ENCODE measurements around the gene COL11A1. TPM values are rescaled to one million over a fixed set of nuclear protein-coding genes. Genes with fewer than 3 reads are reported as not detected.

Gene COL11A1
- total and polyA plus RNA-seq, 9 of the 15 experiments (the other 6 are each of a cell fraction or from before 2014, with no cell fraction given): 0.07 TPM; not detected in 8

GRCh38 chr1:103101399-103101798 is 6.9 kb downstream of the COL11A1 start:
- in situ Hi-C loops (cut with MboI): no loop called here
- H4K20me1 ChIP-seq (replicated peaks; ENCODE audit: control insufficient read depth, insufficient read depth, low read length): no peaks in the 10 kb centered on the region
- DNase-seq (ENCODE audit: extremely low read depth in 1 of 4, low spot score in 3 of 4) (no peak), ATAC-seq (no peak), FAIRE-seq (no peak)
- no peak overlapping the region for H3K27ac ChIP-seq (ENCODE audit: extremely low read depth, low read depth, low read length)
- H3K9me1 ChIP-seq (ENCODE audit: control insufficient read depth, insufficient read depth, low read length): no peaks in the 10 kb centered on the region
- POLR2A ChIA-PET: no interaction called here
- H3K9me3 ChIP-seq (replicated peaks; ENCODE audit: control insufficient read depth, insufficient read depth, low read depth, low read length): no peaks in the 10 kb centered on the region; the same call in 1 of the 2 replicates
- CTCF ChIA-PET (ENCODE audit: low intra/inter-chr PET ratio): no interaction called here
- H3K79me2 ChIP-seq (ENCODE audit: control insufficient read depth, insufficient read depth, low read length): no peaks in the 10 kb centered on the region
- no TSS peak for BruUV-seq (replicated peaks)
- H3K36me3 ChIP-seq (ENCODE audit: control insufficient read depth, insufficient read depth, low read length): no peaks in the 10 kb centered on the region
- H3K4me1 ChIP-seq (replicated peaks in 1 of 2; ENCODE audit: control insufficient read depth in 2 of 2, insufficient read depth in 2 of 2, low read length in 2 of 2): no peaks in the 10 kb centered on the region
- intact Hi-C loops (cut with micrococcal nuclease): loop anchor here (10.0 kb wide), 1 partner anchor 413 kb away; no protein-coding TSS in a partner anchor
- TF ChIP-seq ETS2 (tag; IDR thresholded peaks at IDR 0.05; ENCODE audit: borderline replicate concordance, poor library complexity, severe bottlenecking) (no peak), NCOA4 (IDR thresholded peaks at IDR 0.05; ENCODE audit: partially characterized antibody) (no peak), MCM5 (IDR thresholded peaks at IDR 0.05; ENCODE audit: low read depth) (no peak), NFYB (IDR thresholded peaks at IDR 0.05; ENCODE audit: extremely low read depth, insufficient read length) (no peak), MCM7 (IDR thresholded peaks at IDR 0.05) (no peak), NFRKB (IDR thresholded peaks at IDR 0.05; ENCODE audit: low read depth) (no peak), POLR2H (tag; IDR thresholded peaks at IDR 0.05; ENCODE audit: low read depth) (no peak), ZNF584 (CRISPR knock-in tag; IDR thresholded peaks at IDR 0.05; ENCODE audit: low read depth) (no peak), NRF1 (conservative IDR thresholded peaks at IDR 0.05 in 1 of 2, IDR thresholded peaks at IDR 0.05 in 1 of 2) (no peak), SNRNP70 (optimal IDR thresholded peaks at IDR 0.05; ENCODE audit: low read depth, low read length) (no peak), RNF2 (IDR thresholded peaks at IDR 0.05) (no peak), HDAC3 (IDR thresholded peaks at IDR 0.05; ENCODE audit: borderline replicate concordance, partially characterized antibody) (no peak), NR2C2 (CRISPR knock-in tag; IDR thresholded peaks at IDR 0.05) (no peak), NR2C2 (tag; IDR thresholded peaks at IDR 0.05) (no peak), TAL1 (IDR thresholded peaks at IDR 0.05) (no peak)
- TF ChIP-seq, protein P1, sequence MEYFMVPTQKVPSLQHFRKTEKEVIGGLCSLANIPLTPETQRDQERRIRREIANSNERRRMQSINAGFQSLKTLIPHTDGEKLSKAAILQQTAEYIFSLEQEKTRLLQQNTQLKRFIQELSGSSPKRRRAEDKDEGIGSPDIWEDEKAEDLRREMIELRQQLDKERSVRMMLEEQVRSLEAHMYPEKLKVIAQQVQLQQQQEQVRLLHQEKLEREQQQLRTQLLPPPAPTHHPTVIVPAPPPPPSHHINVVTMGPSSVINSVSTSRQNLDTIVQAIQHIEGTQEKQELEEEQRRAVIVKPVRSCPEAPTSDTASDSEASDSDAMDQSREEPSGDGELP (CRISPR knock-in tag; IDR thresholded peaks at IDR 0.05; ENCODE audit: borderline replicate concordance): no peak
- TF ChIP-seq, protein P2, sequence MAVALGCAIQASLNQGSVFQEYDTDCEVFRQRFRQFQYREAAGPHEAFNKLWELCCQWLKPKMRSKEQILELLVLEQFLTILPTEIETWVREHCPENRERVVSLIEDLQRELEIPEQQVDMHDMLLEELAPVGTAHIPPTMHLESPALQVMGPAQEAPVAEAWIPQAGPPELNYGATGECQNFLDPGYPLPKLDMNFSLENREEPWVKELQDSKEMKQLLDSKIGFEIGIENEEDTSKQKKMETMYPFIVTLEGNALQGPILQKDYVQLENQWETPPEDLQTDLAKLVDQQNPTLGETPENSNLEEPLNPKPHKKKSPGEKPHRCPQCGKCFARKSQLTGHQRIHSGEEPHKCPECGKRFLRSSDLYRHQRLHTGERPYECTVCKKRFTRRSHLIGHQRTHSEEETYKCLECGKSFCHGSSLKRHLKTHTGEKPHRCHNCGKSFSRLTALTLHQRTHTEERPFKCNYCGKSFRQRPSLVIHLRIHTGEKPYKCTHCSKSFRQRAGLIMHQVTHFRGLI (CRISPR knock-in tag; IDR thresholded peaks at IDR 0.05): no peak
- no peak overlapping the region for H2AFZ ChIP-seq (ENCODE audit: low read depth, low read length)
- H3K4me3 ChIP-seq: no peak overlapping the region
- 0% methylated on average over 1 of the region's 1 CpG for WGBS (ENCODE audit: insufficient coverage, low coverage, missing lambda C conversion rate)
- no peaks in the 10 kb centered on the region for H3K27me3 ChIP-seq (ENCODE audit: control insufficient read depth in 2 of 2, insufficient read depth in 2 of 2, low read length in 2 of 2)
- H3K4me2 ChIP-seq (ENCODE audit: insufficient read depth, low read length): no peak overlapping the region
- H3K9ac ChIP-seq (ENCODE audit: insufficient read depth in 1 of 2, low read depth in 2 of 2, low read length in 2 of 2): no peak overlapping the region
